Activated T-helper 1 cell treated with anti-CD3 and anti-CD28 coated beads, Interleukin-12 subunit alpha, Interleukin-12 subunit beta, Interleukin-2, Interleukin-4 antibody, amounts not matched to agents 30 ng/mL and 10 ng/mL and 1 ng/mL, durations not matched to agents 14 hours and 24 hours and 36 hours (primary cell): ENCODE measurements around the gene AP1S1. TPM values are rescaled to one million over a fixed set of nuclear protein-coding genes. Genes with fewer than 3 reads are reported as not detected.

Experiments
- DNase-seq: peaks from one replicate; pipeline ENCODE4 v3.0.0; 2021; ENCODE audit warnings: low spot score
- H3K27ac Mint-ChIP-seq: one replicate; pipeline ENCODE4 v1.8.0; 2021; ENCODE audit warnings: mild to moderate bottlenecking, mixed read lengths
- H3K27me3 Mint-ChIP-seq: one replicate; pipeline ENCODE4 v1.8.0; 2022; ENCODE audit warnings: mild to moderate bottlenecking, moderate library complexity, mixed read lengths; ENCODE audit not compliant: insufficient read depth
- H3K36me3 Mint-ChIP-seq: one replicate; pipeline ENCODE4 v1.8.0; 2021; ENCODE audit warnings: low read depth, mixed read lengths
- H3K4me1 Mint-ChIP-seq: one replicate; pipeline ENCODE4 v1.8.0; 2021; ENCODE audit warnings: low read depth, mixed read lengths
- H3K4me3 Mint-ChIP-seq: one replicate; pipeline ENCODE4 v1.8.0; 2021; ENCODE audit warnings: mild to moderate bottlenecking, moderate library complexity, mixed read lengths
- H3K9me3 Mint-ChIP-seq: one replicate; pipeline ENCODE4 v1.8.0; 2021; ENCODE audit warnings: mixed read lengths
- intact Hi-C: fragments of 100-400 bp; cut with micrococcal nuclease; formaldehyde crosslinking; loops from one replicate; pipeline ENCODE4 v1.15.1; 2024
- total RNA-seq: library from RNA; stranded (reverse); gene quantifications from 2 replicates; pipeline ENCODE4 v1.2.3, GENCODE V29; 2022

Gene AP1S1
- total RNA-seq, 1 donor from 2014 or later, result 45.7 TPM

DNA sequence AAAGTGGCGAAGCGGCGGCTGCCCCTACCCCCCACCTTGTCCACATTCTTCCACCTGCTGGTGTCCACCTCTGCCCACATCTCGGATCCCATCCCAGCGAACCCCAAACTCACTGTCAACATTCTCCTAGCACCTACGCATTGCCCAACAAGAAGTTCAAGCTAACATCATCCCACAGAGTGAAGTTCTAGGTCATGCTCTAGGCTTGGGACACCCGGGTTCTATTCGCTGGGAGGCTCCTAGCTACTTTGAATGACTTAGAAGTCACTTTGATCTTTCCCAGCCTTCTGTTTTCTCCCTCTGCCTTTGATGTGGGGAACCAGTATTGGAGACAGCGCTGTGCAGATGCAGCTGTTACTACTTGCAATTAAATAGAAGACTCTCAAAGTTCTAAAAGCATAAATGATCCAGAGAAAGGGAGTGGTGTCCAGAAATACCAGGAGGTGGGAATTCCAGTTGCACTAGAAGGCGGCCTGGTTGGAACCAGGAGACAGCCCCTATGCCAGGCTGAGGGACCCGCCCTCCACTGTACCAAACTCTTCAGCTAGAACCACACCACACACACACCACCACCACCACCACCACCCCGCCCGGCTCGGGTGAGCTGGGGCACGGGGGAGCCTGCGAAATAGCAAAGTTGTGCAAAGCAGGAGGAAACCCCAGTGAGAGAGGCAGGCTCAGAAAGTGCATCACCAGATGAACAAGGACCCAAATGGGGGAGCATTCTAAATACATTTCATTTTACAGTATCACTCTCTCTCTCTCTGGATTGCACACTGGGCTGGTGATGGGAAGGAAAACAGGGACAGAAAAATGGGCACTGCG, 16.6 kb downstream of the AP1S1 start:
- Mint-ChIP-seq H3K4me3 (no peak overlapping the region), H3K9me3 (no peaks in the 10 kb centered on the region), H3K27ac (peak overlapping the region; percentile 66), H3K27me3 (peaks cover 83% of the 10 kb centered on the region), H3K4me1 (peaks cover 66% of the 10 kb centered on the region), H3K36me3 (no peaks in the 10 kb centered on the region)
- no peak for DNase-seq
- intact Hi-C loops, result loop anchor here (10.0 kb wide), 2 partner anchors 134 to 206 kb away; partner anchors contain the start of gene MUC12

DNA sequence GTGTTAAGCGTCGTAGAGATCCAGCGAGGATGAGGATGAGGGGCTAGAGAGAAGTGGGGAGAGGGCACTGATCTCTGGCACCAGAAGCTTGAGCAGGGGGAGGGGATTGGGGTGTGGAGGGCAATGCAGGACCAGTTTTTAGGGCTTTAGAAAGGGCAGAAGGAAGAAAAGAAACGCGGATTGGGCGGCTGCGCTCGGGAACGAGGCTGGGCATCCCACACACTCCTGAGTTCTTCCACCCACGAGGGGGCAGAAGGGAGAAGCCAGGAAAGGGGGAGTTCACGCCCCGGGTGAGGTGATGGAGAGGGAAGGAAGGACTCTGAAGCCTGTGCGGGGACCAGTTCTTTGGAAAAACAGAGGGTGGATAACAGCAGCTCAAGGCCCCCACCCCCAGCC, 17.2 kb downstream of the AP1S1 start:
- Mint-ChIP-seq H3K36me3 (no peaks in the 10 kb centered on the region), H3K9me3 (no peaks in the 10 kb centered on the region), H3K4me3 (no peak overlapping the region), H3K27ac (peak overlapping the region; percentile 66), H3K4me1 (peaks cover 60% of the 10 kb centered on the region), H3K27me3 (peaks cover 84% of the 10 kb centered on the region)
- DNase-seq, result no peak
- intact Hi-C loops, result loop anchor here (10.0 kb wide), 2 partner anchors 133 to 207 kb away; partner anchors contain the start of gene MUC12

DNA sequence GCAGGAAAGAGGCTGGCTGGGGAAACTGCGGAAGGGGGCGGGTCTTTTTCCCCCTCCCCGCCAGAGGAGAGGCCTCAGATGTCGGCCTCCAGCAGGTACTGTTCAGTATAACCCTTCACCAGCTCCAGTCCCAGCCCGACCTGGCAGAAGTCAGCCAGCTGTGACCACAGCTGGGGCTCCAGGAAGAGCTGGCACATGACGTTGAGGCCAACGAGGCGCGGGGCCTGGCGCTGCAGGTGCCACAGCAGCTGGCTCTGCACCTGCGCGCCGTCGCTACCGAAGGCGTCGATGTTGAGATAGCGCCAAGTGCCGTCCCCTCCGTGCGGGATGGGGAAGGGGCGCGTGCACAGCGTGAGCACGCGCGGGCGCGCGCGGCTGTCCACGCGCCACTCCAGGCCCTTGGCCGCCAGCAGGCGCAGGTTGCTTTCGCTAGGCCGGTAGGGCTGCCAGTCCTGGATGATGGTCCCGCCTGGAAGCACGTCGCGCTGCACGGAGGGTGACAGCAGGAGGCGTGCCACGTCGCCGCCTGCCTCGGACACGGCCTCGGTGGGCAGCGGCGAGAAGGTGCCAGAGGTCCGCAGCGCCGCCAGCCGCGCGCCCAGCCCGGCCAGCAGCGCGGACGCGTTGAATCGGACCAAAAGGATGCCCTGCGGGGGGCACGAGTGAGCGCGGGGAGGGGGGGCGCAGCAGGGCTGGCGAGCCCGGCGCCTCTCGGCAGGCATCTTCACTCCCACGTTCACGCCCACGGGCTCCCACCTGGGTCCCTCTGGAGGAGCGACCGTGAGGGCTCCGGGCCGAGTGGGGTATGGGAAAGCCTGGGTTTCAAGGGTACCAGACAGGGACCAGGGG, 18.0 kb downstream of the AP1S1 start:
- DNase-seq, result no peak
- Mint-ChIP-seq H3K27me3 (peaks cover 86% of the 10 kb centered on the region), H3K27ac (peak overlapping the region; percentile 65), H3K36me3 (no peaks in the 10 kb centered on the region), H3K4me1 (peaks cover 53% of the 10 kb centered on the region), H3K4me3 (peak overlapping the region; percentile 26), H3K9me3 (no peaks in the 10 kb centered on the region)
- intact Hi-C loops, result loop anchor here (10.0 kb wide), 2 partner anchors 133 to 207 kb away; partner anchors contain the start of gene MUC12

DNA sequence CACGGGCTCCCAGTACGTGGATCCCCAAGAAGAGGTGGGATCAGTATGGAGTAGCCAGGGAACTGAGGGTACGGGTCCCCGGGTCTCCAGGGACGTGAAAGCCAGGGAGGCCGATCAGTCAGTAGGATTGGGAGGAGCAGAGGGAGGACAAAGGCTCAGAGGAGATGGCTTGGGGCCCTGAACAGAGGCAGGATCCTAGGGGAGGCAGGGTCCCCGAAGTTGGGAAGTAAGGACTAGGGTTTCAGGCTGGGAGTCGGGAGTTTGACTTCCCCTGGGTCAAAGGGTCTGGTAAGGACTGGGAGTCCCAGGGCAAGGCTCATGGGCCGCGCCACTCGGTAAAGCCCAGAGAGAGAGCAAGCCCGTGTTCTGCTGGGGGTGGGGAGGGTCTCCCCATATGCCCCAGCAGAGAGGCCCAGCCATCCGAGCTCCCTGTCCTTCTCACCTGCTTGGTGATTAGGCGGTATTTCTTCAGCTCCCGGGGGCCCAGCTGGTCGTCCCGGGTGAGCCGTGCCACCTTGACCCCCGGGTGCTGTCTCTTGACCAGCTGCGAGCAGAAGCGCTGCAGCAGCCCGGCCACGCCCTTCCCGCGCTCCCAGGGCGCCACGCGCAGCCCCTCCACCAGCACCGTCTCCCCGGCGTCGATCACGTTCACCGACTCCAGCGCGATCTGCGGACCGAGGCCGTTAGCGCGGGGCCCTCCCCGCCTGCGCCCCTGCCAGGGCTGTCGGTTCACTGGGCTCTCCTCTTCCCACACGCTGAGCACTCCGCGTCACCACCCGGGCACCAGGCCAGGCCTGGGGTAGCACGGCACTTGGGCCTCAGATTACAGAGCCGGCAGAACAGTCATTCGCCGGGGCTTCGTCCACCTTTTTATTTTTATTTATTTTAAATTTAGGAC, 18.8 kb downstream of the AP1S1 start:
- Mint-ChIP-seq H3K9me3 (no peaks in the 10 kb centered on the region), H3K4me1 (peaks cover 46% of the 10 kb centered on the region), H3K36me3 (no peaks in the 10 kb centered on the region), H3K27ac (peak overlapping the region; percentile 65), H3K4me3 (peak overlapping the region; percentile 26), H3K27me3 (peaks cover 86% of the 10 kb centered on the region)
- intact Hi-C loops, result loop anchor here (10.0 kb wide), 2 partner anchors 132 to 208 kb away; partner anchors contain the start of gene MUC12
- no peak for DNase-seq

DNA sequence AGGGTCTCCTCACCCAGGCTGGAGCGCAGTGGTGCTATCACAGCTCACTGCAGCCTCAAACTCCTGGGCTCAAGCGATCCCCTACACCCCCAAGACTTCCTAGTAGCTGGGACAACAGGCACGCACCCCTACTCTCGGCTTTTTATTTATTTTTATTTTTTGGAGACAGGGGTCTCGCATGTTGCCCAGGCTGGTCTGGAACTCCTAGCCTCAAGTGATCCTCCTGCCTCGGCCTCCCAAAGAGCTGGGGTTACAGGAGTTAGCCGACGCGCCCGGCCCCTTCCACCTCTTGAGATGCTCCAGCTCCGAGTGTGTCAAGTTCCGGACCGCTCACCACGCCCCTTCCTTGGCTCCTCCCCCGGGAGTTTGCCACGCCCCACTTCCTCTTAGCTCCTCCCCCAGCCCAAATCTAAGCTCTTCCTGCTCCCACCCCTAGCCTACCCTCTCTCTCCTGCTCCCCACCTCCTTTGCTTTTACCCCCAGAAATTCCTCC, 19.5 kb downstream of the AP1S1 start:
- Mint-ChIP-seq H3K27me3 (peaks cover 85% of the 10 kb centered on the region), H3K4me1 (peaks cover 40% of the 10 kb centered on the region), H3K9me3 (no peaks in the 10 kb centered on the region), H3K4me3 (peak overlapping the region; percentile 65), H3K36me3 (no peaks in the 10 kb centered on the region), H3K27ac (no peak overlapping the region)
- intact Hi-C loops, result loop anchor here (1.0 to 10.0 kb wide), 4 partner anchors 8 to 209 kb away; partner anchors contain the start of genes MUC12 and VGF
- peak; percentile 69 for DNase-seq

GRCh38 chr7:101174322-101174854, 20.1 kb downstream of the AP1S1 start:
- intact Hi-C loops, result loop anchor here (1.0 to 10.0 kb wide), 4 partner anchors 8 to 210 kb away; partner anchors contain the start of genes MUC12 and VGF
- H3K9me3 Mint-ChIP-seq, result no peaks in the 10 kb centered on the region

DNA sequence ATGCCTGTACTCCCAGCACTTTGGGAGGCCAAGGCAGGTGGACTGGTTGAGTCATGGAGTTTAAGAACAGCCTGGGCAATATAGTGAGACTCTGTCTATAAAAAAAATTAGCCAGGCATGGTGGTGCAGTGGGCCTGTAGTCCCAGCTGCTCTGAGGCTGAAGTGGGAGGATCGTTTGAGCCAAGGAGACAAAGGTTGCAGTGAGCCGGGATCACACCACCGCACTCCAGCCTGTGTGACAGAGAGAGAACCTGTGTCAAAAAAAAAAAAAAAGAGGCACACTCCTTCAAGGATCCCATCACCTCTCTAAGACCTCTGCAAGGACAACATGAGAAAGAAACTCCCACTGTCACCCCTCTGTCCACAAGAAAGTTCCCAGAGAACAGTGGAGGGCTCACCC, 21.4 kb downstream of the AP1S1 start:
- H3K27ac Mint-ChIP-seq, result no peak overlapping the region
- intact Hi-C loops, result loop anchor here (10.0 kb wide), 2 partner anchors 129 to 211 kb away; partner anchors contain the start of gene MUC12
- H3K36me3 Mint-ChIP-seq, result no peaks in the 10 kb centered on the region
- H3K9me3 Mint-ChIP-seq, result no peaks in the 10 kb centered on the region
- peaks cover 24% of the 10 kb centered on the region for H3K4me1 Mint-ChIP-seq
- H3K27me3 Mint-ChIP-seq, result peaks cover 79% of the 10 kb centered on the region
- no peak overlapping the region for H3K4me3 Mint-ChIP-seq
- DNase-seq, result no peak

More at GRCh38 chr7:101174322-101174854, 20.1 kb downstream of the AP1S1 start:
- Mint-ChIP-seq H3K4me3 (peak overlapping the region; percentile 65), H3K36me3 (no peaks in the 10 kb centered on the region), H3K4me1 (peaks cover 34% of the 10 kb centered on the region), H3K27me3 (peaks cover 85% of the 10 kb centered on the region), H3K27ac (no peak overlapping the region)
- DNase-seq, result no peak

- no peak for DNase-seq
- intact Hi-C loops, result loop anchor here (10.0 kb wide), 2 partner anchors 127 to 213 kb away; partner anchors contain the start of gene MUC12
- peaks cover 18% of the 10 kb centered on the region for H3K4me1 Mint-ChIP-seq
- peaks cover 79% of the 10 kb centered on the region for H3K27me3 Mint-ChIP-seq
- H3K4me3 Mint-ChIP-seq, result no peak overlapping the region
- H3K9me3 Mint-ChIP-seq, result no peaks in the 10 kb centered on the region
- no peak overlapping the region for H3K27ac Mint-ChIP-seq
- H3K36me3 Mint-ChIP-seq, result no peaks in the 10 kb centered on the region
Measured at GRCh38 chr7:101177644-101178043, 23.4 kb downstream of the AP1S1 start.

DNA sequence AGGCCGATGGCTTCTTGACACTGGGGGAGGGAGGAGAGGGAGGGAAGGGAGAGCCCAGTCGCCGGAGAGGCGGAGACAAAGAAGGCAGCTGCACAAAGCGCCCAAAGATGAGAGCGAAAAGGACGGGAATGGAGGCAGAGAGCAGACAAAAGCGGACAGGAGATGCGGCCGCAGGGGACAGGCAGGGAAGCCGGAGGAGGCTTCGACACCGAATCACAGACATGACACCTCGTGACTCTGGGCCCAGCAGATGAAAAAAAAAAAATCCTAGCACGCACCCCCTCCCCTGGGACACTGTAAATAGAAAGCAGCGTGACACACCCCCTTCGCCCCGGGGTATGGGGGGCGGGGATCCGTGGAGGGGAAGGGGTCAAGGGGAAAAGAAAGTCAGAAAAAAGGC, 24.8 kb downstream of the AP1S1 start:
- no peaks in the 10 kb centered on the region for H3K36me3 Mint-ChIP-seq
- H3K27me3 Mint-ChIP-seq, result peaks cover 68% of the 10 kb centered on the region
- no peak overlapping the region for H3K27ac Mint-ChIP-seq
- intact Hi-C loops, result loop anchor here (10.0 kb wide), 2 partner anchors 126 to 214 kb away; partner anchors contain the start of gene MUC12
- peaks cover 15% of the 10 kb centered on the region for H3K4me1 Mint-ChIP-seq
- H3K9me3 Mint-ChIP-seq, result no peaks in the 10 kb centered on the region
- H3K4me3 Mint-ChIP-seq, result no peak overlapping the region
- no peak for DNase-seq

GRCh38 chr7:101179713-101180112, 25.4 kb downstream of the AP1S1 start:
- intact Hi-C loops, result loop anchor here (10.0 kb wide), 2 partner anchors 125 to 215 kb away; partner anchors contain the start of gene MUC12
- Mint-ChIP-seq H3K9me3 (no peaks in the 10 kb centered on the region), H3K36me3 (no peaks in the 10 kb centered on the region), H3K27me3 (peaks cover 63% of the 10 kb centered on the region), H3K4me1 (peaks cover 9% of the 10 kb centered on the region), H3K4me3 (no peak overlapping the region), H3K27ac (no peak overlapping the region)
- DNase-seq, result no peak

DNA sequence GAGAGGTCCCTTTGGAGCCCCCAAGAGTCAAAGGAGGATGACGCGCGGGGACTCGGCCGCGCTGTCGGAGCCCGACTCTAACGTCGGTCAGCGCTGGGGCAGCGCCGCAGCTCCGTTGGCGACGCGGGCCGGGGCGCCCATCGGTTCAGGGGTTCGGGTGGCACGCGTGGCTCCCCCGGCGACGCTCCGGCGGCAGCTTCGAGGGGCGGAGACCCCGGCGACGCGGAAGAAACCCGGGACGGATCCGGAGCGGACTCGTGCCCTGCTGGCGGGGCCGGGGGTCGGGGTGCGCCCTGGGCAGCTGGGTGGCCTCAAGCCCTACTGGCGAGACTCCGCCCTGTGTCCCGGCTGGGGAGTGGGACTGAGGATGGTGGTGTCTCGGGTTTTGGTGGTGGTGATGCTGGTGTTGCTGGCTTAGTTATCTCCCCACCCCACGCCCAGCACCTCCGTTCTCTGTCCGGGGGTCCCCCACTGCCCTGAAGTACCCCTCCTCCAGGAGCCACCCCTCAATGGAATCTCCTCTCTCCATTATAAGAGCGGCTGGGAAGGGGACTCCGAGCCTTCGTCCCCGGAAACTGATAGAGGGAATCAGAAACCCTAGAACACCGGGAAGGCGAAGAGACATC, 26.0 kb downstream of the AP1S1 start, which contains the start of gene NAT16:
TSS of gene NAT16 (minus strand) at position 164 of the 626 bp plus-strand sequence. CDS start 5,486 bp downstream, outside the sequence.
- no peak within 1 kb of the TSS for H3K27ac Mint-ChIP-seq
- H3K9me3 Mint-ChIP-seq, result no peaks in the 10 kb centered on the region
- H3K27me3 Mint-ChIP-seq, result peaks cover 58% of the 10 kb centered on the region
- no peak within 1 kb of the TSS for H3K4me3 Mint-ChIP-seq
- DNase-seq, result no peak
- intact Hi-C loops, result no loop called here
- peaks cover 9% of the 10 kb centered on the region for H3K4me1 Mint-ChIP-seq
- H3K36me3 Mint-ChIP-seq, result no peaks in the 10 kb centered on the region
